ENCODE measurements around the gene SPO11.
A peak's percentile ranks its signal among the peaks of the same experiment; 100 is the strongest.

SPO11 gene

GRCh38 chr20:57392512-57393271 lies 63.1 kb downstream of the SPO11 start:
- TF ChIP-seq ZNF274 (IDR thresholded peaks at IDR 0.05; ENCODE audit: low read depth, low read length) = no peak
- H3K4me3 ChIP-seq (ENCODE audit: low read length) = peak overlapping the region; percentile 71
